CD4-positive, alpha-beta T cell treated with Interleukin-10 for 1 hour (primary cell): ENCODE data around the gene SEMA3D.

ENCODE experiments used
- DNase-seq: peaks from one replicate; pipeline ENCODE4 v3.0.0-alpha.2; 2020

Gene SEMA3D

DNA sequence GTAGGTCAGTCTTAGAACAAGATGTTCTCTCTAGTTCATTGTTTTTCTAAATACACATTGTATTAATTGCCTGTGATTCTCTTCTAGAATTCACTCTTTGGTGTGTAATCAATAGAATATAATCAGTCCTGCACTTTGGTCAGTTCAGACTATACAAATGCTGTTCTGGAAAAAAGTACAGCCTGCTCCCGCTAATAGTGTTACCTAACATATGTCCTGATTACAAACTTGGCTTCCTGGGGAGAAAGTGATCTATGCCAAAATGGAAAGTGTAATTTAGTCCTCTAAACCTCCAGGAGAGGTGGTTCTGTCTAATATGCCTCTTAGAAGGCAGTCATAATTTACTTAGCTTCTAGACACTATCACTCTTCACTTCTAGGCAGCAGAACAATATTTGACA, 215.5 kb downstream of the SEMA3D start:
- DNase-seq: no peak

DNA sequence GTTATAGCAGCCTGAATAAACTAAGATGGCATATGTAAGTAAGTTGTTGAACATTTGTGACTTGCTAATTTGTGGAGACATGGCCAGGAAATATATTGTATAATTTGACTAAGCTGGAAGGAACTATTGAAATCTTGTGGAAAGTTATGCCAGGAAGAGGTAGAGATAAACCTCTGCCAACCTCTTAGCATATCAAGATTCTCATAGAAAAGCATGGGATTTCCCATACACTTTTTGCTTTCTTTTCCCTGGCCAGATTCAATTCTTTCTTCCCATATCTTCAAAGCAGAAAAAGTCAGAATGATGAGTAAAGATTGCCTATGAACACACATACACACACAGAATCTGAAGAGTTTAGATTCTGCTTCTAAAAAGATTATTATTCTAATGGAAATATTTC, 216.2 kb downstream of the SEMA3D start:
- DNase-seq: no peak

DNA sequence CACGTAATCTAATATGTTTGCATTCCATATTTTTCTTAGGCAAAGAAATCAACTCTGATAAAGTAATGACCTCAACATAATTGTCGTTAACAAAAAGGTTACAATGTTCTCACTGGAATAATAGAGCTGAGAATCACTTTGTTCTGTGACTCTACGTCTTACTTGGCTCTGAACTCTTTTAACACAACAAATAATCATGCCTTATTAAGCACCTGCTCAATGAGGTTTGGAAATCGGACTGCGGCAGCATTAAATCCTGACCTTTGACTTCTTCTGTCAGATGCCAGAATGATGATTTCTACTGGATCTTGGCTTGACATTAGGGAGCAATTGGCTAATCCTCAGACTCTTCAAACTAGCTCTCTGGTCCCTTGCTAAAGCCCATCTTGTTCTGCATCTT, 233.6 kb downstream of the SEMA3D start:
- DNase-seq: no peak

DNA sequence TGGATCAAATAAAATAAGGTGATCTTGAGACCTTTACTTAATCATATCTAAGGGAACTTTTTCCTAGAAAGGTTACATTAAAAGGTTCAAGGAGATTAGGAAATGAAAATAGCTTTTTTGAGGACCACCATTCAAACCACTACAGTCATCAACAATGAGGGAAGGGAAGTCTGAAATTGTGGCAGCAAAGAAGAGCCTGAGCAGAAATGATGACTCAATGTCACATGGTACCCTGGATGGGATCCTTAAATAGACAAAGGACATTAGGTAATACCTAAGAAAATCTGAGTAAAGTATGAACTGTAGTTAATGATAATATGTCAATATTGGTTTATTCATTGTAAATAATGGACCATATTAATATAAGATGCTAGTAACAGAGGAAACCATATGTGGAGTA, 236.0 kb downstream of the SEMA3D start:
- DNase-seq: no peak

DNA sequence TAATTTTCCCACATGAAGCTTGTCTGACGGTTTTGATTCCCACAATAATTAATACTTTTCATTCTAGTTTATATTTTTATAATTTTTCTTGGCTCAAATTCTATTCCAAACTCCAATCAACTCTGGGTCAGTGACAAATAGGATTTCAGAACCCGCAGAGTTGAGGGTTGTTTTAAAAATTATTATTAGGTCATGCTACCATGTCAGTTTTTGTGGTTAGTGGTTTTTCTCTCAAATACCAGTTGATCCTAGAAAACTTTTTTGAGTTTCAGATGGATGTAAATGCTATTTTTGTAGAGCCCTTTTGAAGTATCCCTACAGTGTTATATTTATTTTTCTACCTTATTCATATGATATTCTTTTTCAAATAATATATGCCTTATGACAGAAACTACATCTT, 237.4 kb downstream of the SEMA3D start:
- no peak for DNase-seq

DNA sequence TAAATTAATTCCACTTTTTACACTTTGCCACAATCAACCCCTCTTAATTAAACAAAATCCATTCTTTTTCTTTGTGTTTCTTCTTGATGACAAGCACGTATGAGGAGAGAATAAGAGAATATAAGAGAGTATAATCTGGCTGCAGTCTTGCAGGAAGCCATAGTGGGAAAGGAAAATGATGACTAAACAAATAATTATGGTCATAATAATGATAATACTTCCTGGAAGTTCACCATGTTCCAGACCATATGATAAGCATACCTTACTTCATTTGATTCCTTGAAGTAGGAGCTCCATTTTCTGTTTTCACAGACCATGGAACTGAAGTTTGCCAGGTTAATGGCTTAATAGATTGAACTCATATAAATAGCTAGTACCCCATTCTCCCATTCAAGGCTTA, 237.8 kb downstream of the SEMA3D start:
- DNase-seq: no peak

DNA sequence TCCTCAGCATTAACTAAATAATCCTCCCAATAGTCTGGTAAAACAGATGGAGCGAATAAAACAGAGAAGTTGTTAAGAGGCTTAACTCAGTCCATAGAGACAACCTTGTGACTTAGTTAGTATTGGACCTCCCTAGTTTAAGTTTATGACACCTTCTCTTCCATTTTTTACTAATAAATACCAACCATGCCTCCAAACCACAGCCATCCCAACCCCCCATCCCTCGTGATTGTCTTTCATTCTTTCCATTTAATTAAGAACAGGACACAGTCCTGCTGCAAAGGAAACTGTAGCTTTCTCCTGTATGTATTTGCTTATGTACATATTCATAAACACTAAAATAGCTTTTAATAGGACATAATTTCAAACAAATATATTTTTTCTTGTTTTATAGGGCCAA, 238.2 kb downstream of the SEMA3D start:
- DNase-seq: no peak

DNA sequence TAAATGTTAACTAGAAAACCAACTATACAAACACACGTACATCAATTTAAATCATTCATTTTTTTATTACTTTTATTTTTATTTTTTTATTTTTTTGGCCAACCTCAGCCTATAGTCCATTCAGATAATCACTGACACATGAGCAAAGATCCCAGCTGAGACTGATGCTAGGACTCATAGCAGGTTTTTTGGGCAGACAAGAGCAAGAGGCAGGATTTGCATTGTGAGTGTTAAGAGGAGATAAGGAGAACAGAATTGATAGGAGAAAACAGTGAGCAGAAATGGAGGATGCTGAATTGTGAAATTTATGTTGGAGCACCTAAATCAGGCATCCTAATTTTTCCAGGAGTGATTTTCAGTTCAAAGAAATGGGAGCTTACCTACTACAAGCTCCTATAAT, 240.3 kb downstream of the SEMA3D start:
- no peak for DNase-seq
